ENCODE results near the gene FLNA.
"Not testable (repeated sequence)": the region's sequence is repeated elsewhere in the genome, so short reads cannot be mapped to it uniquely, and the experiment has no call there.

FLNA gene

GRCh38 chrX:154397888-154398667 lies 23.6 kb upstream of the FLNA start, which contains the start of gene RPL10:
RPL10 (plus strand) TSS chrX:154398377; CDS start chrX:154398520, 143 bp downstream.
- DNase-seq = peak; percentile 66 to 80 (median 74)

DNA sequence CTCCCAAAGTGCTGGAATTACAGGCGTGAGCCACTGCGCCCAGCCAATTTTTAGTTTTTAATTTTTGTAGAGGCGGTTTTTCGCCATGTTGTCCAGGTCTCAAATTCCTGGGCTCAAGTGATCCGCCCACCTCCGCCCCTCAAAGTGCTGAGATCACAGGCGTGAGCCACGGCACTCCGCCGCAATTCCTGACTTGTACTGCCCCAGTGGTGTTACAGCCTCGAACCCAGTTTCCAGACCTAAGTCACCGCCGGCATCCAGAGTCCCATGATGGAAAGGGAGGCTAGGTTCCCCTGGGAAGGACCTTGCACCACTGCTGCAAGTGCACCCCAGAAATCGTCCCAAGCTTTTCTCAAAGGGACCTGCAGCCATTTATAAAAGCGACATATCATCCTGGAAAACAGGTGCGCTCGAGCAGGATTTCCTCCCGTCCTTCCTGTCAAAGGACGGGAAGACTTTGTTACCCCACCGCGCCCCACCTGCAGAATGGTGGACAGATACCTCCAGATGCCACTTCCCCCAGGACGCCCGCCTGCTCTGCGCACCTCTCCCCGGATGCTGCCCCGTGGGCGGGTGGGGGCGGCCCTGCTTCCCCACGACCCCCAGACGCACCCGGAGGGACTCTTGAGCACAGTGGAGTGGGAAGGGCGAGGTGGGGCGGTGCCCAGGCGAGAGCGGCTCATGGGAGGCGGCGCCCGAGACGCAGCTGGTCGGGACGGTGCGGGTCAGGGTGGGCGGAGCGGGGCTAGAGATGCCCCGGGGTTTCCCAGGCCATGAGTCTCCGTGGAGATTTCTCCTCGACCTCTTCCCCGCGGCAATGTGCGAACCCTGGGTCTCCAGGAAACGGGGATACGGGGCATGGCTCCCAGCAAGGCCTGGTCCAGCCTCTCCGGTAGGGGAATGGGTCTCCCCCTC lies 22.8 kb upstream of the FLNA start:
- peak in 3 of 4 experiments; percentile 19 to 50 (median 45) for DNase-seq

DNA sequence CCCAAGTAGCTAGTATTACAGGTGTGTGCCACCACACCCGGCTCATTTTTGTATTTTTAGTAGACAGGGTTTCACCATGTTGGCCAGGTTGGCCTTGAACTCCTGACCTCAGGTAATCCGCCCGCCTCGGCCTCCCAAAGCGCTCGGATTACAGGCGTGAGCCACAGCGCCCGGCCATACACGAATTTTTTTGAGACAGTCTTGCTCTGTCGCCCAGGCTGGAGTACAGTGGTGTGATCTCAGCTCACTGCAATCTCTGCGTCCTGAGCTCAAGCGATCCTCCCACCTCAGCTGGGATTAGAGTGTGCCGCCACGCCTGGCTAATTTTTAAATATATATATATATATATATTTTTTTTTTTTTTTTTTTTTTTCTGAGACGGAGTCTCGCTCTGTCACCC lies 21.9 kb upstream of the FLNA start:
- not testable (repeated sequence) for DNase-seq

DNA sequence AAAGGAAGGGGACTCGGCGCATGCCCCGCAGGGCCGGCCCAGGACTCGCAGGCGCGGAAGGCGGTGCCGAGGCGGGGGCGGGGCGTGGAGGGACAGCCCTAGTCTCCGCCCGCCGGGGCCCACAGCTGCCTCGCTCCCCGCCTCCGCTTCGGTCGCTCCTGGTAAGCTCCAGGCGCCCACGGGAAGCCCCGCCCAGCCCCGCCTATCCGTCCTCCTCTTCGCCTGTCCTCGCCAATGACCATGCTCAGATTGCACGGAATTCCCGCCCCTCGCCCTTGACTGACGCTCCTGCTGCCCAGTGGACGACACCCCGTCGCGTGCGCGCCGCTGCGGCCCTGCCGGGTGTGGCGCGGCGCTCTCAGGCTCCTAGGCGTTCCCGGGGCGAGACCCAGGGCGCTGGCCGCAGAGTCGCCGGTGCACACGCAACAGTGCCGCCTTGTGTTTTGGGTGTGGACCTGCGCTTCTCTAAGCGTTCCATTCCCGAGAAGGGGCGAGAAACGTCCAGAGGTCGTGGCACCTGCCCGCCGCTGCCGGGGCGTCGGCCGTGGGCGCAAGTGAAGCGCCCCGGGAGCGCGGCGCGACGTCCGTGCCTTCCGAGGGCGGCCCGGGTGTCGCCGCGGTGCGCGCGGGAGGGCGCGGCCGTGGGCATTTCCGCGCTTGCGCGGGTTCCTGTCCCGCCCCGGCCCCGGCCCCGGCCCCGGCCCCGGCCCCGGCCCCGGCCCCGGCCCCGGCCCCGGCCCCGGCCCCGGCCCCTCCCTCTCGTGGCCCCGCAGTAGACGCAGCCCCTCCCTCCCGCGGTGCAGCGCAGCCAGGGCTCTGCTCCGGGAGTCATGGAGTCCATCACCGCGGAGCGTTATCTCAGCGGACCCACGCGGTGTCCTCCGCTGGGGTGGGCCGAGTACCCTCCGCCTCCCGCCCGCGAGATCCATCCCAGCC lies 15.6 kb upstream of the FLNA start:
- DNase-seq = not testable (repeated sequence)

DNA sequence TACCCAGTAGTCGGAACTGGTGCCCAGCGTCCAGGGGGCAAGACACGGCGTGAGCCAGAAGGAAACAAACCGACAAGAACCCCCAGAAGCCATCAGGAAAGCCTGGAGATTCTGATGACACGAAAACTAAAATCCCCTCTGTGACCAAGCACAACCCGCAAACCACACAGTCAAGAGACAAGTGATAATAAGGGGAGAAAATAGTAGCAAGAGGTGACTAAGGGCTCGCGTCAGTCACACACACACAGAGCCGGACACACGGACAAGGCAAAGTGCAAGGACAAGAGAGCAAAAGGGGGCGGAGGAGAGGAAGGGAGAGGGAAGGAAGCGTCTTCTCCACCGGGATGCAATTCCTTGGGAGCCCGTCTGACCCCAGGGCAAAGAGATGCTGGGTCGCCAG lies 14.2 kb upstream of the FLNA start:
- not testable (repeated sequence) for DNase-seq

GRCh38 chrX:154388094-154388493 lies 13.7 kb upstream of the FLNA start:
- DNase-seq = not testable (repeated sequence)

DNA sequence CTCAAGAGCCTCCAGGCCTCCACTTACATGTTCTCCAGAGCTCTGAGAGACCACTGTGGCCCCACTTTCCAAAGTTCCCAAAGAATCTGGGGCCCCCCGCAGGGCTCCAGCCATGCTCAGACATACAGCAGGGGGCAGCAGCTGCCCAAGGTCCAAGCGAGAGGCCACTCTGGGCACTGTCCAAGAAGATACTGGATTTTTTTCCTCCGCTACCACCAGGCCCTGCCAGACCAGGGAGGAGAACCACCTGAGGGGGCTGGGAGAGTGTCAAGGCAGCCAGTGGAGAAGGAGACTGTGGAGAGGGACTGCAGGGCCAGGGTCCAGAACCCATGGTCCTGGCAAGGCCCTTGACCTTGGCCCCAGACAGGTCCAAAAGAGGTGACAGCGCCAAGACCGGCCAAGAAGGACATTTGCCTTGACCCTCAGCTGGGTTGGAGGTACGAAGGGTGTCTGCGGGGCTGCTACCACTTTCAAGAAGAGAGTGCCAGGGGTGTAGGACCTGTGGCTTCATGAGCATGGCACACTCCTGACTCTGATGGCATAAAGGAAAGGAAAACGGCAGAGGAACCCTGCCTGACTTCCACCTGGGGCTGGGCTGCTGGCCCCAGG lies 10.0 kb upstream of the FLNA start:
- no peak for DNase-seq

- DNase-seq = no peak
Measured at GRCh38 chrX:154383359-154384283, 9.2 kb upstream of the FLNA start.

DNA sequence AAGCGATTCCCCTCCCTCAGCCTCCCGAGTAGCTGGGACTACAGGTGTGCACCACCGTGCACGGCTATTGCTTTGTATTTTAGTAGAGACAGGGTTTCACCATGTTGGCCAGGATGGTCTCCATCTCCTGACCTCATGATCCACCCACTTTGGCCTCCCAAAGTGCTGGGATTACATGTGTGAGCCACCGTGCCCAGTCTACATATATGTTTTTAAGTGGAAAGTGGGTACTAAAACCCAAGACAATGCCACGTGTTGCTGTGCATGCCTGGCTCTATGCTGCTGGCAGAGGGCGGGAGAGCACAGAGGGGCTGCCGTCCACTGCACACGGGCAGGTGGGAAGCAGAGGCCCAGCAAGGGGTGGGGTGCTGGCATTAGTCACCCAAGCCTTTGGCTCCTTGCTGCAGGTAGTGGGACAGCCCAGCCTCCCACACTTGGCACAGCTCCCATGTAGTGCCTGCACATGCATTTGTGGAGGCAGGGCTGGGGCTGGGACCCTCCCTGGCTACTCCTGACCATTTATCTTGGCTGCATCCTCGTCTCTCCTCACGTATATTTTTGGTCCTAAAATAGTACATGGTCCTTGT lies 8.1 kb upstream of the FLNA start:
- DNase-seq = no peak

DNA sequence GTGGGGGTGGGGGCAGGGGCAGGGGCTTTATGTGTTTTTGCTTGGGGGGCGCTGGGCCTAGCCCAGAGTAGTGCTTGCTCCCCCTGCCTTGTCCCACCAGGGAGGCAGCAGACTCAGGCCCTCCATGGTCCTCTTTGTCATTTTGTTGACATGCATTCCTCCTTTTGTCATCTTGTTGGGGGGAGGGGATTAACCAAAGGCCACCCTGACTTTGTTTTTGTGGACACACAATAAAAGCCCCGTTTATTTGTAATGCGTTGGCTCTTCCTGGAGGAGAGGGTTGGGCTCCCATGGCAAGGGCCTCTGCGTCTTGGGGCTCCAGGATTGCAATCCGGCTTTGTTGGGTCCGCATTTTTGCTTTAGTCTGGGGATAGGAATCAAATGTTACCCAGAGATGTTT lies 6.8 kb upstream of the FLNA start:
- no peak for DNase-seq

GRCh38 chrX:154380787-154381186 lies 6.4 kb upstream of the FLNA start:
- DNase-seq = no peak

- no peak for DNase-seq
Measured at GRCh38 chrX:154380153-154380552, 5.7 kb upstream of the FLNA start.

DNA sequence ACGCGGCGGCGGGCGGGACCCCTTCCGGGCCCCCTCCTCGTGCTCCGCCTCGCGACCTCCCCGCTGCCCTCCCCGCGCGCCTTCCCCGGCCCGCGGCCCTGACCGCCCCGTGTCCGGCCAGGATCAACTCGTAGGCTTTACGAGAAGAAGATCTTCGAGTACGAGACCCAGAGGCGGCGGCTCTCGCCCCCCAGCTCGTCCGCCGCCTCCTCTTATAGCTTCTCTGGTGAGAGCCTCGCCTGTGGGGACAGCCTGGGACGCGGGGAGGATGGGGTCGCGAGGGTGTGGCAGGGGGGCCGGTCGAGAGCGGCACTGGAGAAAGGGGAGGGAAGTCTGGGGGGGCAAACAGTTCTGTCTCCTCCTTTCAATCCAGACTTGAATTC lies 5.1 kb upstream of the FLNA start:
- no peak for DNase-seq

GRCh38 chrX:154378799-154379568 lies 4.5 kb upstream of the FLNA start, which contains the start of gene EMD:
EMD (plus strand) TSS chrX:154379295; CDS start chrX:154379485, 190 bp downstream.
- peak; percentile 98 to 100 (median 100) for DNase-seq

GRCh38 chrX:154378059-154378798 lies 3.8 kb upstream of the FLNA start:
- no peak for DNase-seq

DNA sequence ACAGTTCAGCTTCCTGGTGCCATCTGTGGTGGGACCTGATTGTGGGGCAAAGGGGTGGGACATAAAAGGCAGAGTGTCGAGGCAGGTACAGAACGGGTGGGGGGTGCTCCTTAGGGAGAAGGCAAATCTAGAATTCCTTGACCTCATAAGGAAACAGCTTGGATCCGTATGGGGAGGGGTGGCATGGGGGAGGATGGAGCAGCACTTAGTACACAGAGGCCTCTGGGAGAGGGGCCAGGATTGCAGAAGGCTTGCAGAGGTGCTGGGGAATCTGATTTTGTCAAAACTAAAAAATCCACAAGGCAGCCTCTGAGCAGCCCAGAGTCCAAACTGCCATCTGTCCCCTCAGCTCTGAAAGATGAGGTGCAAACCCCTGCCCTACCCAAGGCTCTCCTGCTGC lies 2.3 kb upstream of the FLNA start:
- no peak for DNase-seq

DNA sequence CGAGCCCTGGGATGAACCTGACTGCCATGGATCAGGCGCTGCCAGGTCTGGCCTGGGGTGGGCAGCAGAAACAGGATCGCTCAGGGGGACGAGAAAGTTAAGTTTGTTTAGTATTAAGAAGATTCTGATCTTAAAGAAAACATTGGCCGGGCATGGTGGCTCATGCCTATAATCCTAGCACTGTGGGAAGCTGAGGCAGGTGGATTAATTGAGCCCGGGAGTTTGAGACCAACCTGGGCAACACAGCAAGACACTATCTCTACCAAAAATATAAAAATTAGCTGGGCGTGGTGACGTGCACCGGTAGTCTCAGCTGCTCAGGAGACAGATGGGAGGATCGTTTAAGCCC lies 696 bp upstream of the FLNA start:
- DNase-seq = no peak

DNA sequence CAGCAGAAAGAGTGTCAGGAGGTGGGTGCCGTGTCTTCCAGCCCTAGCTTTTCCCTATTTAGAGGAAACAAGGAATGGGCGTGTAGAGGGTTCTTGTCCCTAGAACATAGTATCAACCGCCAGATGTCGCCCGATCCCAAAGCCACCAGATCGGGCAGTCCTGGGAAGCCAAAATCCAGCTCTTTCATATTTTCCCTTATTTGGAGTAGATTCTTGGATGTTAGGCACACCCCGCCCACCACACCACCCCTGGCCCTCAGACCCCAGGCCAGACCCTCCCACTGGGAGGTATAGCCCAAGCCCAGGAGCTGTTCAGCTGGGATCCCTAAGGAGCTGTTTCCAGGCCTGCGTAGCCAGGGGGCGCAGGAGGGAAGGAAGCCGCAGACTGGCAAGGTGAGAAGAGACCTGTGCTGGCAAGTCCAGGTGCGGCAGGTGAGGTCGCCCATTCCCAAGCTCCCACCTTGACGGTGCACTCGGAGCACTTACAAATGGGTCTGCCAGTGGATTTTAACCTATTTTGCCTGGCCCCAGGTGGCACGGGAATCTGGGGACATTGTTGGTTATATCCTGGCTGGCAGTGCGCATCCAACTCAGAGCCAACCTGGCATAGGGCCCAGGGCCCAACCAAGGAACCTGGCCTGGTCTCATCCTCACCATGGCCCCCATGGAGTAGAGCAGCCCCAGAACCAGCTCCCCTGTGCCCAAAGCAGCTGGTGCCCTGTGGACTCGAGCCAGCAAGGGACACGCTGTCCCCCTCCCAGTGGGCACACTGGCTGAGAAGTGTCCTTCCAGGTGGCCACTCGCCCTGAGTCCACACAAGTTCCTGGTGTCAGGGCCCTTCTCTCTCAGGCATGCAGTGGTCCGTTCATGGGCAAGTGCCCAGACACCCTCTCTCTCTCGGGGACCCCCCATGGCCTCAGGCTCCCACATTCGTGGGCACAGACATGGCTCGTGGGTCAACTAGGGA lies 811 bp downstream of the FLNA start:
- DNase-seq = no peak

Measured in activated CD4-positive, CD25-positive, alpha-beta regulatory T cell (primary cell).